GM23338 (cell line): ENCODE measurements around the gene SPIC. TPM values are rescaled to one million over a fixed set of nuclear protein-coding genes. Genes with fewer than 3 reads are reported as not detected.
A peak's percentile ranks its signal among the peaks of the same experiment; 100 is the strongest.

ENCODE experiments used
- ATAC-seq: fragments of 200-7000 bp; cut with Tn5 transposase; 3 replicates; pipeline ENCODE4 v1.9.1; 2020
- DNase-seq: peaks from one replicate; pipeline ENCODE4 v3.0.0-alpha.2; 2015; ENCODE audit warnings: low spot score
- H2AFZ ChIP-seq: fragments of 200-600 bp; sonication (generic); 2 replicates; pipeline ENCODE4 v1.8.0; 2016; ENCODE audit warnings: antibody characterized with exemption, mild to moderate bottlenecking, moderate library complexity
- H3F3A ChIP-seq: fragments of 200-600 bp; sonication (generic); replicated peaks from 2 replicates; pipeline ENCODE4 v1.8.0; 2017; ENCODE audit warnings: antibody characterized with exemption, mixed run types, low read depth
- H3K27ac ChIP-seq: fragments of 200-600 bp; sonication (generic); 2 replicates; pipeline ENCODE4 v1.6.1; 2016; ENCODE audit warnings: low read depth
- H3K27me3 ChIP-seq: fragments of 200-600 bp; sonication (generic); 2 replicates; pipeline ENCODE4 v1.8.0; 2016; ENCODE audit warnings: mild to moderate bottlenecking, mixed run types, moderate library complexity; ENCODE audit not compliant: insufficient read depth
- H3K36me3 ChIP-seq: fragments of 200-600 bp; sonication (generic); 2 replicates; pipeline ENCODE4 v1.8.0; 2016; ENCODE audit warnings: mild to moderate bottlenecking; ENCODE audit not compliant: insufficient read depth
- H3K4me1 ChIP-seq: fragments of 200-600 bp; sonication (generic); 2 replicates; pipeline ENCODE4 v1.8.0; 2016; ENCODE audit warnings: mild to moderate bottlenecking, moderate library complexity; ENCODE audit not compliant: insufficient read depth
- H3K4me2 ChIP-seq: fragments of 200-600 bp; sonication (generic); 2 replicates; pipeline ENCODE4 v1.7.1; 2017; ENCODE audit warnings: mixed run types
- H3K4me3 ChIP-seq: fragments of 200-600 bp; sonication (generic); 2 replicates; pipeline ENCODE4 v1.6.1; 2016; ENCODE audit warnings: mixed run types
- H3K79me2 ChIP-seq: fragments of 200-600 bp; sonication (generic); replicated peaks from 2 replicates; pipeline ENCODE4 v1.8.0; 2017; ENCODE audit warnings: mild to moderate bottlenecking; ENCODE audit not compliant: insufficient read depth
- H3K9me2 ChIP-seq: fragments of 200-600 bp; sonication (generic); 2 replicates; pipeline ENCODE4 v1.8.0; 2017; ENCODE audit not compliant: insufficient read depth
- H4K20me1 ChIP-seq: fragments of 200-600 bp; sonication (generic); replicated peaks from 2 replicates; pipeline ENCODE4 v1.8.0; 2017; ENCODE audit warnings: mild to moderate bottlenecking; ENCODE audit not compliant: insufficient read depth
- H3K27ac Mint-ChIP-seq: 2 replicates; pipeline ENCODE4 v1.8.0; 2020; ENCODE audit warnings: inconsistent platforms, mild to moderate bottlenecking, moderate library complexity, mixed read lengths
- H3K27me3 Mint-ChIP-seq: 3 replicates; pipeline ENCODE4 v1.8.0; 2022; ENCODE audit warnings: low read depth, mild to moderate bottlenecking, moderate library complexity, mixed read lengths, inconsistent platforms; ENCODE audit not compliant: insufficient read depth, poor library complexity
- H3K36me3 Mint-ChIP-seq: 3 replicates; pipeline ENCODE4 v1.8.0; 2021; ENCODE audit warnings: low read depth, mild to moderate bottlenecking, inconsistent platforms, moderate library complexity, mixed read lengths
- H3K4me1 Mint-ChIP-seq: 3 replicates; pipeline ENCODE4 v1.8.0; 2020; ENCODE audit warnings: mild to moderate bottlenecking, inconsistent platforms, mixed read lengths
- H3K4me3 Mint-ChIP-seq: 3 replicates; pipeline ENCODE4 v1.8.0; 2021; ENCODE audit warnings: moderate library complexity, mild to moderate bottlenecking, inconsistent platforms, mixed read lengths
- H3K9me3 Mint-ChIP-seq: 3 replicates; pipeline ENCODE4 v1.8.0; 2020; ENCODE audit warnings: moderate library complexity, mild to moderate bottlenecking, inconsistent platforms, mixed read lengths
- NANOG ChIP-seq: IDR thresholded peaks from 2 replicates; pipeline ENCODE4 v1.6.1; 2016; ENCODE audit warnings: antibody characterized with exemption, borderline replicate concordance
- POLR2AphosphoS5 ChIP-seq: IDR thresholded peaks from 2 replicates; pipeline ENCODE4 v1.6.1; 2016; ENCODE audit warnings: antibody characterized with exemption, low read depth
- STAT1 ChIP-seq: IDR thresholded peaks from one replicate; pipeline ENCODE4 v1.6.1; 2016; ENCODE audit warnings: antibody characterized with exemption; ENCODE audit not compliant: unreplicated experiment
- ZNF462 ChIP-seq: fragments of 250-450 bp; sonication (Bioruptor Pico); IDR thresholded peaks from 2 replicates; pipeline ENCODE4 v1.5.0; 2020; ENCODE audit warnings: mild to moderate bottlenecking, moderate library complexity
- polyA plus RNA-seq: library from polyadenylated mRNA; unstranded; fragments of >200 nt; fragmentation: Nextera tagmentation; extraction: Ambion mirVana; gene quantifications from 2 replicates; pipeline ENCODE4 v1.2.1, GENCODE V29; 2016
- total RNA-seq: library from RNA; depleted of rRNA; stranded (reverse); fragments of >200 nt; shearing (Covaris generic); gene quantifications from 2 replicates; pipeline ENCODE4 v1.2.3, GENCODE V29; 2014

The SPIC gene
- total and polyA plus RNA-seq, 2 experiments from 2014 or later, result not detected

- Mint-ChIP-seq H3K4me3 (no peak overlapping the region), H3K36me3 (no peaks in the 10 kb centered on the region), H3K9me3 (no peaks in the 10 kb centered on the region; the same call in 2 of the 3 replicates)
Measured at GRCh38 chr12:101475751-101476305, 692 bp downstream of the SPIC start.

GRCh38 chr12:101480849-101481248 is 5.7 kb downstream of the SPIC start:
- no peak overlapping the region for H3K4me3 ChIP-seq
- Mint-ChIP-seq H3K4me3 (no peak overlapping the region), H3K4me1 (no peaks in the 10 kb centered on the region), H3K27ac (no peak overlapping the region), H3K27me3 (no peaks in the 10 kb centered on the region), H3K9me3 (no peaks in the 10 kb centered on the region), H3K36me3 (no peaks in the 10 kb centered on the region)
- no peaks in the 10 kb centered on the region for H3K79me2 ChIP-seq
- DNase-seq (no peak), ATAC-seq (no peak)
- no peak overlapping the region for H3K4me2 ChIP-seq
- no peaks in the 10 kb centered on the region for H3K9me2 ChIP-seq
- H4K20me1 ChIP-seq, result no peaks in the 10 kb centered on the region
- peaks cover 4% of the 10 kb centered on the region; the same call in 1 of the 2 replicates for H3K4me1 ChIP-seq
- no peak for TF ChIP-seq ZNF462
- TF ChIP-seq POLR2AphosphoS5, result no peak
- no peak for TF ChIP-seq STAT1
- 0 out of 2 replicates have a peak overlapping the region, but pooled peaks have one; percentile 39 for H2AFZ ChIP-seq
- no peak overlapping the region for H3K27ac ChIP-seq
- H3K27me3 ChIP-seq, result no peaks in the 10 kb centered on the region
- H3K36me3 ChIP-seq, result no peaks in the 10 kb centered on the region
- H3F3A ChIP-seq, result no peaks in the 10 kb centered on the region

More at GRCh38 chr12:101475751-101476305, 692 bp downstream of the SPIC start:
- no peaks in the 10 kb centered on the region for H3F3A ChIP-seq
- H3K79me2 ChIP-seq, result no peaks in the 10 kb centered on the region
- no peaks in the 10 kb centered on the region for H4K20me1 ChIP-seq
- H3K9me2 ChIP-seq, result no peaks in the 10 kb centered on the region
- no peak overlapping the region for H3K27ac ChIP-seq
- H3K27me3 ChIP-seq, result no peaks in the 10 kb centered on the region
- no peak overlapping the region for H3K4me2 ChIP-seq
- H2AFZ ChIP-seq, result no peak overlapping the region
- TF ChIP-seq NANOG, result no peak
- no peaks in the 10 kb centered on the region for H3K36me3 ChIP-seq
- ATAC-seq (no peak), DNase-seq (no peak)
- H3K27ac Mint-ChIP-seq, result no peak overlapping the region
- peaks cover 20% of the 10 kb centered on the region for H3K4me1 Mint-ChIP-seq
- peaks cover 5% of the 10 kb centered on the region for H3K27me3 Mint-ChIP-seq
- H3K4me1 ChIP-seq, result peaks cover 29% of the 10 kb centered on the region
- H3K4me3 ChIP-seq, result no peak overlapping the region
